Kidney (tissue), 14 donors: ENCODE data around the gene SLC52A3. TPM values are rescaled to one million over a fixed set of nuclear protein-coding genes. Genes with fewer than 3 reads are reported as not detected.

ENCODE experiments used
- DNase-seq, 5 donors: peaks; one replicate each; pipeline ENCODE4 v3.0.0-alpha.2; 2013 to 2020
- FAIRE-seq: peaks from 2 replicates; lab custom pipeline; 2012; peaks lifted over from hg19 to GRCh38; lab: Jason Lieb, UNC
- H3K27ac ChIP-seq, 2 donors: one replicate each; pipeline ENCODE4 v1.7.0; 2013; ENCODE audit warnings: low read depth in 2 of 2, low read length in 2 of 2, inconsistent platforms in 1 of 2
- H3K27me3 ChIP-seq: one replicate; pipeline ENCODE4 v1.7.1; 2013; ENCODE audit warnings: low read length, inconsistent platforms; ENCODE audit not compliant: control insufficient read depth, insufficient read depth
- H3K36me3 ChIP-seq, 3 donors: one replicate each; pipeline versions ENCODE4 v1.7.0 to v1.7.1; 2013; ENCODE audit warnings: low read length in 3 of 3, control low read depth in 1 of 3, inconsistent platforms in 1 of 3; ENCODE audit not compliant: insufficient read depth in 3 of 3, control insufficient read depth in 2 of 3
- H3K4me1 ChIP-seq, 3 donors: one replicate each; pipeline versions ENCODE4 v1.7.0 to v1.7.1; 2013; ENCODE audit warnings: low read length in 3 of 3, inconsistent platforms in 1 of 3, low read depth in 1 of 3; ENCODE audit not compliant: control insufficient read depth in 2 of 3, insufficient read depth in 2 of 3
- H3K4me3 ChIP-seq, 3 donors: one replicate each; pipeline versions ENCODE4 v1.7.0 to v1.8.1; 2013; ENCODE audit warnings: low read length in 3 of 3, control low read depth in 1 of 3, inconsistent platforms in 1 of 3
- H3K9ac ChIP-seq, 3 donors: one replicate each; pipeline versions ENCODE4 v1.7.0 to v1.7.1; 2013; ENCODE audit warnings: low read length in 3 of 3, control low read depth in 1 of 3, inconsistent platforms in 1 of 3
- H3K9me3 ChIP-seq, 3 donors: one replicate each; pipeline versions ENCODE4 v1.7.0 to v1.7.1; 2013; ENCODE audit warnings: low read length in 3 of 3, control low read depth in 1 of 3, inconsistent platforms in 1 of 3; ENCODE audit not compliant: control insufficient read depth in 2 of 3, insufficient read depth in 1 of 3
- CTCF ChIP-seq: IDR thresholded peaks from 3 replicates; pipeline ENCODE4 v1.5.1; 2012; ENCODE audit warnings: mild to moderate bottlenecking, moderate library complexity, borderline replicate concordance; ENCODE audit not compliant: insufficient read depth; ENCODE audit errors: extremely low read depth
- intact Hi-C: fragments of 100-400 bp; cut with DNase I; formaldehyde crosslinking; loops from one replicate; pipeline ENCODE4 v1.11.1; 2022
- polyA plus RNA-seq: library from polyadenylated mRNA; stranded (reverse); fragments of 350-450 nt; fragmentation: Illumina TruSeq; extraction: RNeasy Lipid Tissue Mini Kit (QIAGEN cat#74804); gene quantifications from one replicate; pipeline ENCODE4 v1.2.3, GENCODE V29; 2014; ENCODE audit warnings: low read depth, low replicate concordance; ENCODE audit not compliant: insufficient read depth
- total RNA-seq: library from RNA; stranded (reverse); fragmentation: NEBNext Ultra II Directional; extraction: Animal tissue kit (Norgen Biotek cat#: 25700); gene quantifications from one replicate; pipeline ENCODE4 v1.2.1, GENCODE V29; 2021
- donor health status: control.
- donor health status: control.
- donor health status: control.
- donor health status: control.
- donor health status: control.
- donor health status: DM: yes; HTN: yes; CAD: no.
- donor health status: Normal renal cell carcinoma (clear cell type).

Gene SLC52A3
- total and polyA plus RNA-seq, 2 donors from 2014 or later = 10.9 to 11.4 TPM

GRCh38 chr20:791056-791455, 22.8 kb upstream of the SLC52A3 start:
- no peak for TF ChIP-seq CTCF
- DNase-seq = no peak
- H3K9ac ChIP-seq = no peak overlapping the region
- no peak overlapping the region for H3K27ac ChIP-seq
- intact Hi-C loops = no loop called here
- H3K4me1 ChIP-seq = no peaks in the 10 kb centered on the region
- no peaks in the 10 kb centered on the region for H3K36me3 ChIP-seq
- FAIRE-seq = no peak
- H3K9me3 ChIP-seq = peaks cover 0 to 9% (median 2%) of the 10 kb centered on the region in 3 donors
- no peak overlapping the region for H3K4me3 ChIP-seq
- H3K27me3 ChIP-seq = no peaks in the 10 kb centered on the region

GRCh38 chr20:787825-788224, 19.5 kb upstream of the SLC52A3 start:
- Histone ChIP-seq H3K27me3 (no peaks in the 10 kb centered on the region), H3K4me1 (no peaks in the 10 kb centered on the region), H3K9ac (no peak overlapping the region), H3K36me3 (no peaks in the 10 kb centered on the region), H3K9me3 (peaks cover 0 to 14% (median 2%) of the 10 kb centered on the region in 3 donors), H3K4me3 (no peak overlapping the region), H3K27ac (no peak overlapping the region)
- intact Hi-C loops = no loop called here
- FAIRE-seq (no peak), DNase-seq (peak in 2 of 5 donors; percentile 56 to 58)
- TF ChIP-seq CTCF = no peak

GRCh38 chr20:779771-780170, 11.5 kb upstream of the SLC52A3 start:
- Histone ChIP-seq H3K9me3 (peaks cover 0 to 4% (median 0%) of the 10 kb centered on the region in 3 donors), H3K4me1 (no peaks in the 10 kb centered on the region), H3K27ac (no peak overlapping the region), H3K27me3 (no peaks in the 10 kb centered on the region), H3K4me3 (no peak overlapping the region), H3K9ac (no peak overlapping the region), H3K36me3 (no peaks in the 10 kb centered on the region)
- no peak for FAIRE-seq
- no peak for TF ChIP-seq CTCF
- intact Hi-C loops = no loop called here
- no peak for DNase-seq

GRCh38 chr20:776165-776564, 7.9 kb upstream of the SLC52A3 start:
- DNase-seq = no peak
- H3K36me3 ChIP-seq = no peaks in the 10 kb centered on the region
- H3K27ac ChIP-seq = no peak overlapping the region
- H3K27me3 ChIP-seq = no peaks in the 10 kb centered on the region
- no peak for FAIRE-seq
- H3K4me3 ChIP-seq = no peak overlapping the region
- TF ChIP-seq CTCF = no peak
- intact Hi-C loops = no loop called here
- H3K4me1 ChIP-seq = peaks cover 0 to 2% (median 0%) of the 10 kb centered on the region in 3 donors
- no peak overlapping the region for H3K9ac ChIP-seq
- no peaks in the 10 kb centered on the region for H3K9me3 ChIP-seq
